ENCODE results near the gene PTPN21.

DNA sequence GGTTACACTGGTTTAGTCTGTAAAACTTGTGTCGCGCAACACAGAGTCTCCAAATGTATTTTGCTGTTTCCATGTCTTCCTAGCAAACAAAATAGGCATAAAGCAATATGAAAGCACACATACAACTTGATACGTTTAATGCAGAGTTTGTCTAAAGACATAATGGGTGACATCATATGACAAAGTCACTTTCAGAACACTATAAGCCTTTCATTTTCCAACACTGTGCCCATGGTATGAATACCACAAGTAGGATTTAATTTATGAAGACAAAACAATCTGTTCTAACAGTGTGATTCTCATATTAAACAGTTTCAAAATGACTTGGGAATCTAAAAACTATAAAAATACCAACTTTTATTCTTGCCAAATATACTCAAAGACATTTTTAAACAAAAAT lies 58.4 kb downstream of the PTPN21 start:
- TF ChIP-seq POLR2AphosphoS5 (IDR thresholded peaks at IDR 0.05; ENCODE audit: low read depth, low read length): no peak
- no peak for TF ChIP-seq REST (IDR thresholded peaks at IDR 0.05; ENCODE audit: insufficient read depth in 1 of 2, low read depth in 2 of 2, low read length in 1 of 2)
